HepG2 (cell line): ENCODE measurements around the gene NOTO. TPM values are rescaled to one million over a fixed set of nuclear protein-coding genes. Genes with fewer than 3 reads are reported as not detected.
A peak's percentile ranks its signal among the peaks of the same experiment; 100 is the strongest.

Experiments
- AGO1 ChIP-seq: fragments of 200-400 bp; formaldehyde crosslinking; IDR thresholded peaks from 2 replicates; pipeline ENCODE4 v1.6.1; 2017; ENCODE audit warnings: mild to moderate bottlenecking, low read depth, low read length, moderate library complexity; ENCODE audit not compliant: poor library complexity, severe bottlenecking
- CEBPB ChIP-seq: IDR thresholded peaks from 2 replicates; pipeline ENCODE4 v1.6.1; 2011; ENCODE audit warnings: low read depth, low read length, improper control_type of control experiment, borderline replicate concordance
- CSRNP2 ChIP-seq: sonication (generic); formaldehyde crosslinking; conservative IDR thresholded peaks from 2 replicates; pipeline ENCODE4 v1.8.0; 2022; ENCODE audit warnings: low read depth, missing genetic modification reagents
- HDAC1 ChIP-seq: sonication (generic); formaldehyde crosslinking; IDR thresholded peaks from 2 replicates; pipeline ENCODE4 v1.5.1; 2020; ENCODE audit warnings: mild to moderate bottlenecking, missing genetic modification reagents
- HOXA3 ChIP-seq: sonication (generic); formaldehyde crosslinking; IDR thresholded peaks from 2 replicates; pipeline ENCODE4 v1.5.0; 2020; ENCODE audit warnings: missing genetic modification reagents
- KDM5B ChIP-seq: sonication (generic); formaldehyde crosslinking; IDR thresholded peaks from 2 replicates; pipeline ENCODE4 v1.4.0; 2020; ENCODE audit warnings: missing genetic modification reagents, mild to moderate bottlenecking, borderline replicate concordance
- PHF8 ChIP-seq: sonication (generic); formaldehyde crosslinking; IDR thresholded peaks from 2 replicates; pipeline ENCODE4 v1.5.0; 2020; ENCODE audit warnings: missing genetic modification reagents
- PRMT3 ChIP-seq: sonication (generic); formaldehyde crosslinking; IDR thresholded peaks from 2 replicates; pipeline ENCODE4 v1.8.1; 2022; ENCODE audit warnings: low read depth, mild to moderate bottlenecking, moderate library complexity, missing genetic modification reagents, borderline replicate concordance
- SNRNP70 ChIP-seq: fragments of 200-400 bp; formaldehyde crosslinking; IDR thresholded peaks from 2 replicates; pipeline ENCODE4 v1.6.1; 2017; ENCODE audit warnings: mild to moderate bottlenecking, low read depth, low read length, moderate library complexity
- SP140L ChIP-seq: sonication (generic); formaldehyde crosslinking; IDR thresholded peaks from 2 replicates; pipeline ENCODE4 v1.4.0; 2020; ENCODE audit warnings: missing genetic modification reagents, borderline replicate concordance
- WIZ ChIP-seq: sonication (generic); formaldehyde crosslinking; IDR thresholded peaks from 2 replicates; pipeline ENCODE4 v1.5.1; 2020; ENCODE audit warnings: mild to moderate bottlenecking, missing genetic modification reagents
- ZFP1 ChIP-seq: IDR thresholded peaks from 2 replicates; pipeline ENCODE4 v1.6.1; 2016
- ZNF230 ChIP-seq: sonication (generic); formaldehyde crosslinking; IDR thresholded peaks from 2 replicates; pipeline ENCODE4 v1.4.0; 2020; ENCODE audit warnings: mild to moderate bottlenecking, missing genetic modification reagents
- ZNF441 ChIP-seq: sonication (generic); formaldehyde crosslinking; IDR thresholded peaks from 2 replicates; pipeline ENCODE4 v1.7.0; 2021; ENCODE audit warnings: missing genetic modification reagents, borderline replicate concordance
- ZNF460 ChIP-seq: sonication (generic); formaldehyde crosslinking; IDR thresholded peaks from 2 replicates; pipeline ENCODE4 v1.5.1; 2020; ENCODE audit warnings: missing genetic modification reagents, mild to moderate bottlenecking, borderline replicate concordance
- ZNF512B ChIP-seq: sonication (generic); formaldehyde crosslinking; IDR thresholded peaks from 2 replicates; pipeline ENCODE4 v1.5.1; 2020; ENCODE audit warnings: missing genetic modification reagents, mild to moderate bottlenecking, borderline replicate concordance
- ZNF569 ChIP-seq: sonication (generic); formaldehyde crosslinking; IDR thresholded peaks from 2 replicates; pipeline ENCODE4 v1.5.0; 2020; ENCODE audit warnings: mild to moderate bottlenecking, missing genetic modification reagents, moderate library complexity, borderline replicate concordance
- ZNF883 ChIP-seq: sonication (generic); formaldehyde crosslinking; IDR thresholded peaks from 2 replicates; pipeline ENCODE4 v1.5.1; 2020; ENCODE audit warnings: mild to moderate bottlenecking, missing genetic modification reagents; ENCODE audit errors: not compliant biosample characterization
- ZSCAN21 ChIP-seq: sonication (generic); formaldehyde crosslinking; IDR thresholded peaks from 2 replicates; pipeline ENCODE4 v1.8.0; 2022; ENCODE audit warnings: mild to moderate bottlenecking, missing genetic modification reagents, moderate library complexity, borderline replicate concordance
- polyA plus RNA-seq, 8 experiments: library from polyadenylated mRNA; depleted of rRNA in 3 of 8; stranded (reverse) in 7 of 8; unstranded in 1 of 8; fragments of >200 nt; fragmentation: Illumina TruSeq in 4 of 8; extraction: Trizol in 4 of 8; gene quantifications; 2 replicates each; pipeline versions ENCODE4 v1.2.1 to v1.2.3, GENCODE V29; 2011 to 2016; ENCODE audit warnings: low read depth in 4 of 8, missing spikeins in 1 of 8, mixed read lengths in 1 of 8; ENCODE audit not compliant: insufficient read depth in 1 of 8
- total RNA-seq, 5 experiments: library from RNA; depleted of rRNA; stranded (reverse); fragments of >200 nt; fragmentation: Illumina TruSeq; extraction: Trizol; gene quantifications; 2 replicates each; pipeline ENCODE4 v1.2.3, GENCODE V29; 2016; ENCODE audit warnings: low read depth in 1 of 5
- TF ChIP-seq, protein P1 (sequence below): IDR thresholded peaks from 2 replicates; pipeline ENCODE4 v1.6.1; 2016
- TF ChIP-seq, protein P2 (sequence below): sonication (generic); formaldehyde crosslinking; IDR thresholded peaks from 2 replicates; pipeline ENCODE4 v1.4.0; 2020; ENCODE audit warnings: mild to moderate bottlenecking, missing genetic modification reagents

Gene NOTO
- total and polyA plus RNA-seq, 2 of the 13 experiments (the other 11 are each of a cell fraction or from before 2014, with no cell fraction given), result not detected

DNA sequence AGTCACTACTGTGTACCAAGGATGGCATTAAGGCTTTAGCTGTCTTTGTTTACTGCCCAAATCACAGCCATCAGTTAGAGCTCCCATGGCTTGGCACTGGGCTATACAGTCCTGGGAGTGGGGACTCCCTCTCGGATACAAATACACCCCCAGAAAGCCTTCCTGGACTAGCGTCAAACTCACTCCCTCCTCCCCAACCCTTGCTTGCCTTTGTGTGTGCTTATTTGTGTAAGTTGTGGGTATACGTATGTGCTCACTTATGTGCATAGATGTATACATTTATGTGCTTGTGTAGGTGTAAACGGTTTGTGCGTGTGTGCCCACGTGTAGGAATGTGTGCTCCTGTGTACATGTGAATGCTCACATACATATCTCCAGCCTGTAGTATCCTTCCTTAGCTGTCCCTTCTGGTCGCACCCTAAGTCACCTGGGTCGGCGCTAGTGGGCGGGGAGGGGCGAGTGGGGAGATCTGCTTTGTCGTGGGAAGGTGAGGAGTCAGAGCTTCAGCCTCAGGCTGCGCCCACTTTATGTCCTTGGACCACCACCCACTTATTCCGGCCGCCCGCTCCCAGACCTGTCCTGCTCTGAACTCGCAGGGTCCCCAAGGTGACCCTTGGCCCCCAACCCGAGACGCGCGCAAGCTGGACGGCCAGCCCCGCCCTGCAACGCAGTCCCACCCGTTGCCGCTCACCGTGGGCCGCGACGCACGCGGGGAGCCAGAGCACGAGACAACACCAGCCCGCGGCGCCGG is 30.2 kb downstream of the NOTO start (continued):
- TF ChIP-seq, protein P1, sequence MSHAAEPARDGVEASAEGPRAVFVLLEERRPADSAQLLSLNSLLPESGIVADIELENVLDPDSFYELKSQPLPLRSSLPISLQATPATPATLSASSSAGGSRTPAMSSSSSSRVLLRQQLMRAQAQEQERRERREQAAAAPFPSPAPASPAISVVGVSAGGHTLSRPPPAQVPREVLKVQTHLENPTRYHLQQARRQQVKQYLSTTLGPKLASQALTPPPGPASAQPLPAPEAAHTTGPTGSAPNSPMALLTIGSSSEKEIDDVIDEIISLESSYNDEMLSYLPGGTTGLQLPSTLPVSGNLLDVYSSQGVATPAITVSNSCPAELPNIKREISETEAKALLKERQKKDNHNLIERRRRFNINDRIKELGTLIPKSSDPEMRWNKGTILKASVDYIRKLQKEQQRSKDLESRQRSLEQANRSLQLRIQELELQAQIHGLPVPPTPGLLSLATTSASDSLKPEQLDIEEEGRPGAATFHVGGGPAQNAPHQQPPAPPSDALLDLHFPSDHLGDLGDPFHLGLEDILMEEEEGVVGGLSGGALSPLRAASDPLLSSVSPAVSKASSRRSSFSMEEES (CRISPR knock-in tag), result no peak
- TF ChIP-seq ZNF512B, result no peak
- 0 out of 2 replicates have a peak, but pooled peaks have one; percentile 32 for TF ChIP-seq PRMT3 (CRISPR knock-in tag)
- TF ChIP-seq ZSCAN21, result no peak
- no peak for TF ChIP-seq ZNF883 (CRISPR knock-in tag)
- TF ChIP-seq ZNF230 (CRISPR knock-in tag), result no peak; the same call in 1 of the 2 replicates
- TF ChIP-seq ZNF441 (CRISPR knock-in tag), result no peak; the same call in 1 of the 2 replicates
- TF ChIP-seq HDAC1 (CRISPR knock-in tag), result no peak
- TF ChIP-seq WIZ, result no peak
- no peak for TF ChIP-seq CEBPB
- no peak; the same call in 1 of the 2 replicates for TF ChIP-seq KDM5B (CRISPR knock-in tag)
- TF ChIP-seq HOXA3, result no peak
- no peak for TF ChIP-seq CSRNP2
- 0 out of 2 replicates have a peak, but pooled peaks have one; percentile 1 for TF ChIP-seq PHF8 (CRISPR knock-in tag)
- no peak for TF ChIP-seq SNRNP70
- no peak for TF ChIP-seq ZNF460 (CRISPR knock-in tag)
- TF ChIP-seq SP140L (CRISPR knock-in tag), result no peak
- TF ChIP-seq, protein P2, sequence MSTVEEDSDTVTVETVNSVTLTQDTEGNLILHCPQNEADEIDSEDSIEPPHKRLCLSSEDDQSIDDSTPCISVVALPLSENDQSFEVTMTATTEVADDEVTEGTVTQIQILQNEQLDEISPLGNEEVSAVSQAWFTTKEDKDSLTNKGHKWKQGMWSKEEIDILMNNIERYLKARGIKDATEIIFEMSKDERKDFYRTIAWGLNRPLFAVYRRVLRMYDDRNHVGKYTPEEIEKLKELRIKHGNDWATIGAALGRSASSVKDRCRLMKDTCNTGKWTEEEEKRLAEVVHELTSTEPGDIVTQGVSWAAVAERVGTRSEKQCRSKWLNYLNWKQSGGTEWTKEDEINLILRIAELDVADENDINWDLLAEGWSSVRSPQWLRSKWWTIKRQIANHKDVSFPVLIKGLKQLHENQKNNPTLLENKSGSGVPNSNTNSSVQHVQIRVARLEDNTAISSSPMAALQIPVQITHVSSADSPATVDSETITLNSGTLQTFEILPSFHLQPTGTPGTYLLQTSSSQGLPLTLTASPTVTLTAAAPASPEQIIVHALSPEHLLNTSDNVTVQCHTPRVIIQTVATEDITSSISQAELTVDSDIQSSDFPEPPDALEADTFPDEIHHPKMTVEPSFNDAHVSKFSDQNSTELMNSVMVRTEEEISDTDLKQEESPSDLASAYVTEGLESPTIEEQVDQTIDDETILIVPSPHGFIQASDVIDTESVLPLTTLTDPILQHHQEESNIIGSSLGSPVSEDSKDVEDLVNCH (CRISPR knock-in tag), result no peak; the same call in 1 of the 2 replicates
- no peak for TF ChIP-seq AGO1
- TF ChIP-seq ZFP1 (CRISPR knock-in tag), result no peak
- TF ChIP-seq ZNF569, result no peak
